SK-N-SH (cell line): Measurements from ENCODE around the gene CHMP2B. TPM values are rescaled to one million over a fixed set of nuclear protein-coding genes. Genes with fewer than 3 reads are reported as not detected.

ENCODE experiments used
- CTCF ChIA-PET: fragments of 300-600, 350-600 bp; formaldehyde crosslinking; extraction: SDS; loops from one replicate; lab custom pipeline; 2021; lab: Yijun Ruan, JAX
- POLR2A ChIA-PET: fragments of 350-600 bp; sonication (Branson Sonifier 250); formaldehyde crosslinking; extraction: SDS; loops from one replicate; lab custom pipeline; 2020; ENCODE audit warnings: antibody characterized with exemption, inconsistent platforms; lab: Yijun Ruan, JAX
- DNase-seq: peaks from one replicate; pipeline ENCODE4 v3.0.0; 2012
- H2AFZ ChIP-seq: fragments of 200-600 bp; sonication (generic); 2 replicates; pipeline ENCODE4 v1.8.1; 2016; ENCODE audit warnings: antibody characterized with exemption, mild to moderate bottlenecking, low read depth
- H3F3A ChIP-seq: fragments of 200-600 bp; sonication (generic); replicated peaks from 2 replicates; pipeline ENCODE3; 2016; ENCODE audit warnings: antibody characterized with exemption, mild to moderate bottlenecking; ENCODE audit not compliant: insufficient read depth
- H3K27ac ChIP-seq, 2 experiments: fragments of 200-500 bp in 1 of 2; fragments of 200-600 bp in 1 of 2; sonication (Bioruptor generic) in 1 of 2; sonication (generic), shearing (Covaris generic) in 1 of 2; 2 replicates each; pipeline versions ENCODE4 v1.5.1 to v1.6.1; 2014 to 2016; ENCODE audit warnings: low read depth in 2 of 2, inconsistent platforms in 1 of 2, low read length in 1 of 2, mild to moderate bottlenecking in 1 of 2, mixed read lengths in 1 of 2
- H3K27me3 ChIP-seq: fragments of 200-600 bp; sonication (generic), shearing (Covaris generic); 2 replicates; pipeline ENCODE4 v1.6.1; 2016; ENCODE audit warnings: mixed run types; ENCODE audit not compliant: insufficient read depth
- H3K36me3 ChIP-seq, 2 experiments: fragments of 200-500 bp in 1 of 2; fragments of 200-600 bp in 1 of 2; sonication (Bioruptor generic) in 1 of 2; sonication (generic) in 1 of 2; replicated peaks in 1 of 2; 2 replicates each; pipeline versions ENCODE3 to v1.5.1; 2014 to 2016; ENCODE audit warnings: low read length in 1 of 2, mild to moderate bottlenecking in 1 of 2; ENCODE audit not compliant: insufficient read depth in 2 of 2, control insufficient read depth in 1 of 2
- H3K4me1 ChIP-seq, 2 experiments: fragments of 200-500 bp in 1 of 2; fragments of 200-600 bp in 1 of 2; sonication (Bioruptor generic) in 1 of 2; sonication (generic), shearing (Covaris generic) in 1 of 2; 2 replicates each; pipeline versions ENCODE4 v1.5.1 to v1.6.1; 2014 to 2016; ENCODE audit warnings: low read depth in 1 of 2, low read length in 1 of 2, mixed run types in 1 of 2; ENCODE audit not compliant: insufficient read depth in 2 of 2, control insufficient read depth in 1 of 2
- H3K4me2 ChIP-seq: fragments of 200-600 bp; sonication (generic), shearing (Covaris generic); 2 replicates; pipeline ENCODE4 v1.6.1; 2017; ENCODE audit warnings: mixed run types
- H3K4me3 ChIP-seq, 2 experiments: fragments of 200-500 bp in 1 of 2; fragments of 200-600 bp in 1 of 2; sonication (Bioruptor generic) in 1 of 2; sonication (generic), shearing (Covaris generic) in 1 of 2; 2 replicates each; pipeline versions ENCODE4 v1.5.1 to v1.8.1; 2014 to 2016; ENCODE audit warnings: low read depth in 2 of 2, inconsistent platforms in 1 of 2, low read length in 1 of 2, mild to moderate bottlenecking in 1 of 2, mixed read lengths in 1 of 2, moderate library complexity in 1 of 2
- H3K79me2 ChIP-seq: fragments of 200-600 bp; sonication (generic); 2 replicates; pipeline ENCODE4 v1.8.1; 2017; ENCODE audit warnings: mild to moderate bottlenecking; ENCODE audit not compliant: insufficient read depth
- H3K9ac ChIP-seq: fragments of 200-600 bp; sonication (generic); 2 replicates; pipeline ENCODE4 v1.6.1; 2017; ENCODE audit warnings: mixed run types
- H3K9me2 ChIP-seq: fragments of 200-600 bp; sonication (generic); 2 replicates; pipeline ENCODE4 v1.6.1; 2017; ENCODE audit warnings: mixed run types
- H3K9me3 ChIP-seq: fragments of 200-600 bp; sonication (generic); 2 replicates; pipeline ENCODE4 v1.6.1; 2017; ENCODE audit warnings: mixed run types, mild to moderate bottlenecking, moderate library complexity
- H4K20me1 ChIP-seq: fragments of 200-600 bp; sonication (generic); 2 replicates; pipeline ENCODE4 v1.6.1; 2017; ENCODE audit warnings: mild to moderate bottlenecking, mixed run types; ENCODE audit not compliant: insufficient read depth
- CHD2 ChIP-seq: fragments of 150-350 bp; IDR thresholded peaks from 2 replicates; pipeline ENCODE4 v1.6.1; 2018; ENCODE audit warnings: low read length; ENCODE audit not compliant: partially characterized antibody
- CTCF ChIP-seq: fragments of 200-600 bp; sonication (generic); IDR thresholded peaks from 2 replicates; pipeline ENCODE4 v1.6.1; 2017; ENCODE audit warnings: antibody characterized with exemption, mild to moderate bottlenecking, moderate library complexity
- EZH2phosphoT487 ChIP-seq: fragments of 200-600 bp; sonication (generic); IDR thresholded peaks from 2 replicates; pipeline ENCODE4 v1.6.1; 2017; ENCODE audit warnings: low read depth, mixed run types, mild to moderate bottlenecking, antibody characterized with exemption, moderate library complexity, borderline replicate concordance
- FOSL2 ChIP-seq: IDR thresholded peaks from 2 replicates; pipeline ENCODE4 v1.4.0; 2012; ENCODE audit warnings: low read depth, mild to moderate bottlenecking, moderate library complexity, borderline replicate concordance
- FOXM1 ChIP-seq: IDR thresholded peaks from 2 replicates; pipeline ENCODE4 v1.4.0; 2012; ENCODE audit warnings: low read depth, mild to moderate bottlenecking
- GATA2 ChIP-seq: sonication (generic); formaldehyde crosslinking; IDR thresholded peaks from 2 replicates; pipeline ENCODE4 v1.5.0; 2020; ENCODE audit warnings: mild to moderate bottlenecking, missing genetic modification reagents
- NFIC ChIP-seq: IDR thresholded peaks from 2 replicates; pipeline ENCODE4 v1.4.0; 2012; ENCODE audit warnings: borderline replicate concordance
- PBX3 ChIP-seq: IDR thresholded peaks from 2 replicates; pipeline ENCODE4; 2012
- POLR2AphosphoS5 ChIP-seq: IDR thresholded peaks from 2 replicates; pipeline ENCODE4 v1.6.1; 2012; ENCODE audit warnings: low read depth, low read length
- RAD21 ChIP-seq: IDR thresholded peaks from 2 replicates; pipeline ENCODE4 v1.6.1; 2012; ENCODE audit warnings: mild to moderate bottlenecking, low read length
- RCOR1 ChIP-seq: fragments of 150-350 bp; IDR thresholded peaks from 2 replicates; pipeline ENCODE4 v1.6.1; 2017; ENCODE audit warnings: antibody characterized with exemption, low read length
- RFX5 ChIP-seq: IDR thresholded peaks from 2 replicates; pipeline ENCODE4 v1.6.1; 2012; ENCODE audit warnings: mild to moderate bottlenecking, improper control_type of control experiment, low read length
- SIN3A ChIP-seq: IDR thresholded peaks from 2 replicates; pipeline ENCODE4 v1.6.1; 2012; ENCODE audit warnings: low read depth, mild to moderate bottlenecking, low read length, moderate library complexity, borderline replicate concordance
- SMC3 ChIP-seq: IDR thresholded peaks from 2 replicates; pipeline ENCODE4 v1.6.1; 2012; ENCODE audit warnings: low read depth, low read length, improper control_type of control experiment
- TCF12 ChIP-seq: IDR thresholded peaks from 2 replicates; pipeline ENCODE4 v1.4.0; 2012
- TEAD4 ChIP-seq: IDR thresholded peaks from 2 replicates; pipeline ENCODE4 v1.4.0; 2012; ENCODE audit warnings: mild to moderate bottlenecking, borderline replicate concordance; ENCODE audit not compliant: insufficient read depth
- USF2 ChIP-seq: fragments of 150-350 bp; IDR thresholded peaks from 2 replicates; pipeline ENCODE4 v1.6.1; 2017; ENCODE audit warnings: antibody characterized with exemption, low read length, low read depth, borderline replicate concordance
- YY1 ChIP-seq: IDR thresholded peaks from 2 replicates; pipeline ENCODE4 v1.4.0; 2012; ENCODE audit warnings: low read depth, mild to moderate bottlenecking
- ZBTB33 ChIP-seq: IDR thresholded peaks from 2 replicates; pipeline ENCODE4 v1.4.0; 2012; ENCODE audit warnings: low read depth, borderline replicate concordance
- WGBS: methylation state at CpG from one replicate; pipeline ENCODE4 v1.1.6; 2017; ENCODE audit warnings: low lambda C conversion rate; 5-methylcytosine and 5-hydroxymethylcytosine counted together
- polyA plus RNA-seq, 3 experiments: library from polyadenylated mRNA; depleted of rRNA; stranded (reverse); fragments of >200 nt; gene quantifications; 2 replicates each; pipeline ENCODE4 v1.2.3, GENCODE V29; 2012

Gene CHMP2B
- polyA plus RNA-seq, 1 of the 3 experiments (the other 2 are of a cell fraction): 8.5 TPM

GRCh38 chr3:87203809-87204208 lies 23.3 kb upstream of the CHMP2B start:
- no peak overlapping the region for H3K9ac ChIP-seq
- no peak overlapping the region for H2AFZ ChIP-seq
- H3F3A ChIP-seq: no peaks in the 10 kb centered on the region
- 9% methylated on average over 1 of the region's 1 CpG for WGBS
- no peaks in the 10 kb centered on the region for H3K9me2 ChIP-seq
- DNase-seq: no peak
- H3K36me3 ChIP-seq: no peaks in the 10 kb centered on the region
- H3K79me2 ChIP-seq: no peaks in the 10 kb centered on the region
- no peaks in the 10 kb centered on the region; the same call in 1 of the 2 replicates for H3K27me3 ChIP-seq
- ChIA-PET POLR2A (no interaction called here), CTCF (no interaction called here)
- H4K20me1 ChIP-seq: no peaks in the 10 kb centered on the region
- H3K4me3 ChIP-seq: no peak overlapping the region
- no peaks in the 10 kb centered on the region; a peak in 1 of 4 replicates for H3K4me1 ChIP-seq
- H3K27ac ChIP-seq: no peak overlapping the region
- H3K4me2 ChIP-seq: no peak overlapping the region
- no peaks in the 10 kb centered on the region for H3K9me3 ChIP-seq
- TF ChIP-seq SMC3 (no peak), TCF12 (no peak), PBX3 (no peak), FOXM1 (no peak), SIN3A (no peak), CTCF (no peak), ZBTB33 (no peak), NFIC (no peak), RFX5 (no peak), USF2 (no peak), YY1 (no peak), RAD21 (no peak), CHD2 (no peak), TEAD4 (no peak), EZH2phosphoT487 (no peak), GATA2 (CRISPR knock-in tag) (no peak), FOSL2 (no peak), POLR2AphosphoS5 (no peak), RCOR1 (no peak)
